ENCODE data around the gene ENO1. TPM values are rescaled to one million over a fixed set of nuclear protein-coding genes. Genes with fewer than 3 reads are reported as not detected.

The ENO1 gene
- total and polyA plus RNA-seq, 4 donors = 270 to 499 (median 380) TPM

- DNase-seq (ENCODE audit: low spot score) = no peak
- no peak overlapping the region for H3K27ac ChIP-seq (ENCODE audit: low read depth in 1 of 2, low read length in 2 of 2)
Observed at GRCh38 chr1:8903908-8904650, 25.6 kb upstream of the ENO1 start.

GRCh38 chr1:8903410-8903809, 24.9 kb upstream of the ENO1 start:
- WGBS = 98% methylated on average over 6 of the region's 6 CpGs
- TF ChIP-seq EGR1 (IDR thresholded peaks at IDR 0.05; ENCODE audit: low read depth in 2 of 2) = peak in 1 of 2 donors; percentile 19
- peak; percentile 32 to 57 for TF ChIP-seq RAD21 (IDR thresholded peaks at IDR 0.05)
- no peak for TF ChIP-seq CTCF (IDR thresholded peaks at IDR 0.05; ENCODE audit: low read depth, low read length, missing input control)
- TF ChIP-seq FOXA2 (IDR thresholded peaks at IDR 0.05) = no peak
- no peak for TF ChIP-seq ZBTB33 (IDR thresholded peaks at IDR 0.05)
- no peak for TF ChIP-seq GABPA (IDR thresholded peaks at IDR 0.05 in 1 of 2, conservative IDR thresholded peaks at IDR 0.05 in 1 of 2)
- TF ChIP-seq JUND (IDR thresholded peaks at IDR 0.05) = peak in 1 of 2 donors; percentile 64
- Histone ChIP-seq H3K4me3 (ENCODE audit: low read depth in 1 of 3, low read length in 3 of 3) (no peak overlapping the region), H3K36me3 (ENCODE audit: control insufficient read depth in 4 of 4, insufficient read depth in 3 of 4, low read depth in 1 of 4, low read length in 3 of 4) (no peaks in the 10 kb centered on the region), H3K4me1 (ENCODE audit: control insufficient read depth in 4 of 4, insufficient read depth in 4 of 4, low read length in 3 of 4) (no peaks in the 10 kb centered on the region), H3K27me3 (ENCODE audit: control insufficient read depth in 4 of 4, insufficient read depth in 4 of 4, low read length in 3 of 4) (no peaks in the 10 kb centered on the region), H3K9me3 (ENCODE audit: control insufficient read depth in 4 of 4, low read length in 3 of 4) (no peaks in the 10 kb centered on the region), H3K27ac (ENCODE audit: low read depth in 1 of 2, low read length in 2 of 2) (no peak overlapping the region), H3K9ac (ENCODE audit: low read depth in 1 of 2, low read length in 2 of 2) (no peak overlapping the region)
- no peak for DNase-seq (ENCODE audit: low spot score)

More at GRCh38 chr1:8903908-8904650, 25.6 kb upstream of the ENO1 start:
- H3K4me1 ChIP-seq (ENCODE audit: control insufficient read depth in 4 of 4, insufficient read depth in 4 of 4, low read length in 3 of 4) = no peaks in the 10 kb centered on the region
- H3K9ac ChIP-seq (ENCODE audit: low read depth in 1 of 2, low read length in 2 of 2) = no peak overlapping the region
- peak; percentile 14 for TF ChIP-seq SP1 (IDR thresholded peaks at IDR 0.05)
- TF ChIP-seq CTCF (IDR thresholded peaks at IDR 0.05; ENCODE audit: low read depth, low read length, missing input control) = no peak
- TF ChIP-seq FOXA2 (IDR thresholded peaks at IDR 0.05) = no peak
- TF ChIP-seq HNF4A (conservative IDR thresholded peaks at IDR 0.05) = no peak
- TF ChIP-seq MAX (IDR thresholded peaks at IDR 0.05) = no peak
- no peak for TF ChIP-seq RXRA (IDR thresholded peaks at IDR 0.05)
- H3K9me3 ChIP-seq (ENCODE audit: control insufficient read depth in 4 of 4, low read length in 3 of 4) = no peaks in the 10 kb centered on the region
- H3K27me3 ChIP-seq (ENCODE audit: control insufficient read depth in 4 of 4, insufficient read depth in 4 of 4, low read length in 3 of 4) = no peaks in the 10 kb centered on the region
- 78% methylated on average over 6 of the region's 6 CpGs for WGBS
- H3K4me3 ChIP-seq (ENCODE audit: low read depth in 1 of 3, low read length in 3 of 3) = no peak overlapping the region
- H3K36me3 ChIP-seq (ENCODE audit: control insufficient read depth in 4 of 4, insufficient read depth in 3 of 4, low read depth in 1 of 4, low read length in 3 of 4) = no peaks in the 10 kb centered on the region
